Brain microvascular endothelial cell (primary cell): ENCODE data around the gene ADAMTSL1.
A peak's percentile ranks its signal among the peaks of the same experiment; 100 is the strongest.

ENCODE experiments used
- DNase-seq: peaks from one replicate; pipeline ENCODE4 v3.0.0-alpha.2; 2020
- H3K27ac ChIP-seq: fragments of 250-450 bp; sonication (Bioruptor Pico); 2 replicates; pipeline ENCODE4 v1.5.1; 2020; ENCODE audit warnings: mild to moderate bottlenecking, moderate library complexity
- H3K27me3 ChIP-seq: fragments of 250-450 bp; sonication (Bioruptor Pico); replicated peaks from 2 replicates; pipeline ENCODE4 v1.5.1; 2020; ENCODE audit warnings: mild to moderate bottlenecking
- H3K36me3 ChIP-seq: fragments of 250-450 bp; sonication (Bioruptor Pico); replicated peaks from 2 replicates; pipeline ENCODE4 v1.5.1; 2020; ENCODE audit warnings: mild to moderate bottlenecking
- H3K4me3 ChIP-seq: 2 replicates; pipeline ENCODE4 v1.5.1; 2011; ENCODE audit warnings: low read depth, mild to moderate bottlenecking, control low read depth, low read length, moderate library complexity
- CTCF ChIP-seq: IDR thresholded peaks from 2 replicates; pipeline ENCODE4 v1.5.1; 2011; ENCODE audit warnings: low read depth, mild to moderate bottlenecking, moderate library complexity, low read length, control low read depth, inconsistent platforms; ENCODE audit errors: missing control alignments
- in situ Hi-C: cut with HindIII; loops from 2 replicates; pipeline ENCODE4 v1.10.0; 2017; ENCODE audit warnings: low sequenced_read_pairs, low pct_ligation_motif_present

ADAMTSL1 gene

GRCh38 chr9:18555105-18555883 is 81.3 kb downstream of the ADAMTSL1 start:
- no peak overlapping the region for H3K4me3 ChIP-seq

DNA sequence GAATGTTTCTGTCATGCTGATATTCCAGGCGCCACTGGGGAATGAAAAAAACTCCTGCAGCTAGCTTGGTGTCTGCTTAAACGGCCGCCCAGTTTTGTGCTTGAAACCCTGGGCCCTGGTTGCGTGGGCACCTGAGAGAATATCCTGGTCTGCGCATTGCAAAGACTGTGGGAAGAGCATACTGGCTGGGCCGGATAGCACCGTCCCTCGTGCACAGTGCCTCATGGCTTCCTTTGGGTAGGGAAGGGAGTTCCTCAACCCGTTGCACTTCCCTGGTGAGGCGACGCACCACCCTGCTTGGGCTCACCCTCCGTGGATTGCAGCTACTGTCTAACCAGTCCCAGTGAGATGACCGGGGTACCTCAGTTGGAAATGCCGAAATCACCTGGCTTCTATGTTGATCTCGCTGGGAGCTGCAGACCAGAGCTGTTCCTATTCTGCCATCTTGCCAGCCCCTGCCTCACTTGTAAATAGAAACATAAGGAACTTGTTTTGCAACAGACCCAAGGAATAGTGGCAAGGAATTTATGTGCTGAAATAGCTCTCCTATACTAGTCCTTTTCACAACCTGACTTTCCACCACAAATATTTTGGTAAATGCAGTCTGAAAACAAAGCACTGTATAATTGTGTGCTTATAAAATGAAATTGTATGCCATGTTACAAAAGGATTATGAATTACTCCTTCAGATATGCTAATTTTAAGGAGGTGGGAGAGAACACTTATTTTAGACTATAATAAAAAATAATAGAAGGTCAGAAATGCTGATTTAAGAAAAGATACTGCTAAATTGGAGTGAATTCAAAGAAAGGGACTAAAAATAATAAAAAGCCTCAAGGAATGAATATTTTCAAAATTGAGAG is 90.3 kb downstream of the ADAMTSL1 start:
- H3K27me3 ChIP-seq = no peaks in the 10 kb centered on the region
- no peak for TF ChIP-seq CTCF
- H3K36me3 ChIP-seq = no peaks in the 10 kb centered on the region
- H3K27ac ChIP-seq = no peak overlapping the region
- no peak overlapping the region for H3K4me3 ChIP-seq
- DNase-seq = no peak
- in situ Hi-C loops = no loop called here

More at GRCh38 chr9:18555105-18555883, 81.3 kb downstream of the ADAMTSL1 start:
- Histone ChIP-seq H3K27me3 (no peaks in the 10 kb centered on the region), H3K36me3 (no peaks in the 10 kb centered on the region), H3K27ac (no peak overlapping the region)
- TF ChIP-seq CTCF = no peak
- in situ Hi-C loops = no loop called here
- DNase-seq = no peak

GRCh38 chr9:18566121-18566520 is 92.2 kb downstream of the ADAMTSL1 start:
- in situ Hi-C loops = no loop called here
- Histone ChIP-seq H3K27ac (peak overlapping the region; percentile 33), H3K36me3 (no peaks in the 10 kb centered on the region), H3K4me3 (no peak overlapping the region), H3K27me3 (no peaks in the 10 kb centered on the region)
- DNase-seq = peak; percentile 60
- TF ChIP-seq CTCF = no peak

DNA sequence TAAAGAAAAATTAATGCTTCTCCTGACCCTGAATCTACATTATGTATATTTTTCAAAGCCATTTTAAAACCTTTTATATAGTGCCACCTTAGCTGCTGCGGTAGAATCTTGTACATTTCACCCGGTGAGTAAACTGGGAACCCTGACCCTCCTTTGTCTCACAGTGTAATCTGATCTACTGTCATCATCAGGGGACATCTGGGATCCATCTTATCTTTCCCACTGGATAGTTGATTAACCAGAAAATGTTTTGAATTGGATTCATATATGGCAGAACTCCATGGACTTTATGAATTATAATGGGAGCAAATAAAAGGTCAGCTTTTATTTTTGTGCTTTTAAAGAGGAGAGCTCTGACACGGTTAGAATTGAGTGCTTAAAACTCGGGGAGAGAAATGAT is 95.0 kb downstream of the ADAMTSL1 start:
- no peak overlapping the region for H3K4me3 ChIP-seq
- no peak for TF ChIP-seq CTCF
- peak; percentile 29 for DNase-seq
- H3K36me3 ChIP-seq = peaks cover 1% of the 10 kb centered on the region
- H3K27me3 ChIP-seq = no peaks in the 10 kb centered on the region
- in situ Hi-C loops = no loop called here
- no peak overlapping the region for H3K27ac ChIP-seq

- H3K36me3 ChIP-seq = peaks cover 3% of the 10 kb centered on the region
- no peak for TF ChIP-seq CTCF
- no peak overlapping the region for H3K27ac ChIP-seq
- H3K4me3 ChIP-seq = no peak overlapping the region
- in situ Hi-C loops = no loop called here
- no peaks in the 10 kb centered on the region for H3K27me3 ChIP-seq
- DNase-seq = no peak
Observed at GRCh38 chr9:18569941-18570630, 96.1 kb downstream of the ADAMTSL1 start.
